NOMO-1 treated with dmso at 0.1 percent for 144 hours (cell line): ENCODE results near the gene MEIS2.
"Not testable (repeated sequence)": the region's sequence is repeated elsewhere in the genome, so short reads cannot be mapped to it uniquely, and the experiment has no call there.

Experiments used
- DNase-seq: peaks from one replicate; lab custom pipeline; 2025; ENCODE audit not compliant: unreplicated experiment; lab: John Stamatoyannopoulos, UW

MEIS2 gene

GRCh38 chr15:37010595-37010994 lies 89.8 kb downstream of the MEIS2 start:
- no peak for DNase-seq

DNA sequence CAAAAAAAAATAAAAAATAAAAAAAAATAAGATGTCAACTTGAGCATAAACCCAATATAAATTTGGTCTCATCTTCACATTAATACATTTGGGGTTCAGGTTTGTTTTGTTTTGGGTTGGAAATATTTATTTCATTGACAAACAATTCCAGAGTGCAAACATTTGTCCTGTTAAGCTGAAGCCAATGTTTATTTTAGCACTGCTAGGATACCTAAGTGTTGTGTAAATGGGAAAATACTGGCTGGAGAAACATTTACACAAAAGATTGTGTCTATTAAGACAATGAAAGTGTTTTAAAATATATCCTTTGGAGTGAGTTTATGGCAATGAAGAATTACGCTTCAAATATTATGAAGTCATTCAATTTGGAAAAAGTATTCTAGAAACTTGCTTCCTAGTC lies 91.1 kb downstream of the MEIS2 start:
- no peak for DNase-seq

DNA sequence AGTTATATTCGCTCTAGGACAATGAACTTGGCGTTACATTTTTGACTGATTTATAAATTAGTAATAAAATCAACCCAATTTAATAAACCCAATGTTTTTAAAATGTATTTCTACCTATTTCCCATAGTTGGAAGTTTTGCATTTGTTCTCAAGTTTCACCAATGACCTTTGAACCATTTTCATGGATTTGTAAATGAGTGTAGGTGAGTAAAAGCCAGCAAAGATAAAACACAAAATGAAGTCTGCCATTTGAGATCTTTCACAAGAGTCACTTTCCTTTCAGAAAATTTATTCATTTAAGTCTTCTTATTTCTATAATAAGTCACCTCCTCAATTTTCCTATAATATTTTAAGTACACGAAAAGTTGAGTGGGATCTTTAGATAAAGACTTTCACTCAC lies 92.1 kb downstream of the MEIS2 start:
- DNase-seq = no peak

DNA sequence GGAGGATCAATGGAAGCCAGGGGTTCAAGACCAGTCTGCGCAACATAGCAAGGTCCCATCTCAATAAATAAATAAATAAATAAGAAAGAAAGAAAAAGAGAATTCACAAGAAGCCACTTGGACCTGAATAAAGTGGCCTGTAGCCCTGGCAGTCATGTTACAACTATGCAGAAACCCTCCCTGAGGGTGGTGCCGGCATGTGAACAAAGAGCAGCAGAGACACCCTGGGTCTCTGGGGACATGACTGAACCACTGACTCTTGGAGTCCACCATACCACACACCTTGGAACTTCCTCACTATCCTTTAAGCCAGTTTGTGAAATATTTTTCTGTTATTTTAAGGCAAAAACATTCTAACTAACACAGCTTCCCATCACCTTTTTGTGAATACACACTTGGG lies 93.0 kb downstream of the MEIS2 start:
- DNase-seq = no peak

GRCh38 chr15:37004981-37005735 lies 95.2 kb downstream of the MEIS2 start:
- no peak for DNase-seq

- no peak for DNase-seq
Observed at GRCh38 chr15:37004373-37004869, 95.9 kb downstream of the MEIS2 start.

DNA sequence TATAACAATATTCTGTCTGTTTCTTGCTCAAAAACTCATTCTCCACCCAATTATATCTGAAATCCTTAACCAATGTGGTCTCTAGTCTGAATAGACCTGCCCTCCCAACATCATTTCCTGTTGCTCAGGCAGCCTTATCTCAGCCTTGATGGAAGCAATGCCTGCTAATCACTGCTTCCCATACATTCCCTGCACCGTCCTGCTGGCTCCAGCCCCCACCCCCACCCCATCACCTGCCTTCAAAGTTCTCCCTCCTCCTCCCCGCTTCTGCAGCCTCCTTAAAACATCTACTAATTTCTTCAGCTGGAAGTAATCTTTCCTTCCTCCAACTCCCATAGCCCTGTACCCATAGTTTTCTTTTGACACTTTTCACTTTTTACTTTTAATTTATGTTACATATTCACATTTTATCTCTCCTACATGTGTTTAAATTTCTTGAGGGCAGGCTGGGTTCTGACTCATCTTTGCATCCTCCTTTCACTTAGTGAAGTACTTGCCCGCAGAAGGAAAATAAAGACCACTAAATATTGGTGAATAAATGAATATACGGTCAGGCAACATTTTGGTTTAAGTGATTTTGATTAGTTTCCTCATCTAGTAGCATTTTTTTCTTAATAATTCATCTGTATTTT lies 98.2 kb downstream of the MEIS2 start:
- no peak for DNase-seq

GRCh38 chr15:37001417-37001816 lies 98.9 kb downstream of the MEIS2 start:
- DNase-seq = no peak

- no peak for DNase-seq
Observed at GRCh38 chr15:36999778-37000177, 100.6 kb downstream of the MEIS2 start.

- DNase-seq = no peak
Observed at GRCh38 chr15:36996538-36997181, 103.7 kb downstream of the MEIS2 start.

DNA sequence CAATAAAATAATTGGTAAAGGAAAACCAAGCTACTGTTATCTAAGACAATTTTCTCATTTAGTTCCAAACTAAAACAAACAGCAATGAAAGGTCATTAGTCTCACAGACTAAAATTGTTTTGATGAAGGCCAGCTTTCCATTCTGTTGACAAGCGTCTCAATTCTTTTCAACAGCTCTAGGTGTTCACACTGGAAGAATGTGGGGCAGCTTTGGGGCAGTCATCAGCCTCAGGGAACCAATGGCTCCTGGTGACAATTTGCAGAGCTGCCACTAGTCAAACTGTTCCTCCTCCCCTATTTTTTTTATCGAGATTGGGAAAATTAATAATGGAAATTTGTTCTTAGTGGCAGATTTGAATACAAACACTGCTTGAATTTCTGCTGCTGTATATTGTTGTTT lies 104.2 kb downstream of the MEIS2 start:
- no peak for DNase-seq

DNA sequence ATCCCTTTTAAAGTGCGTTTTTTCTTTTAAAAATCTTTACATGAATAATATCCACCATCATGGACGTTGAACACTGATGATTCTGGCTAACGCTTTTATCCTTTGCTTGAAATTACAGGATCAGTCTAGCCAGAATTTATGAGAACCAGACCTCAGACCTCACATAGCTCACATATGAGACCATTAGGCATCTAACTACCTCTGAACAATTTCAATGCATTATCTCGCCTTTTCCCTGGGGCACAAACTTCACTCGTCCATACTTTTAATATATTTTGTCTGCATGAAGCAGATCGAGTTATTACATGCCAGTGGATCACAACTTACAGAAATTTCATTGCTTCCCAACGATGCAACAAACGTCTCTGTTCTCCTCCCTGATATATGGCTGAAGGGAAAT lies 105.6 kb downstream of the MEIS2 start:
- no peak for DNase-seq

GRCh38 chr15:36992454-36992853 lies 107.9 kb downstream of the MEIS2 start:
- no peak for DNase-seq

- no peak for DNase-seq
Observed at GRCh38 chr15:36988947-36989346, 111.4 kb downstream of the MEIS2 start.

DNA sequence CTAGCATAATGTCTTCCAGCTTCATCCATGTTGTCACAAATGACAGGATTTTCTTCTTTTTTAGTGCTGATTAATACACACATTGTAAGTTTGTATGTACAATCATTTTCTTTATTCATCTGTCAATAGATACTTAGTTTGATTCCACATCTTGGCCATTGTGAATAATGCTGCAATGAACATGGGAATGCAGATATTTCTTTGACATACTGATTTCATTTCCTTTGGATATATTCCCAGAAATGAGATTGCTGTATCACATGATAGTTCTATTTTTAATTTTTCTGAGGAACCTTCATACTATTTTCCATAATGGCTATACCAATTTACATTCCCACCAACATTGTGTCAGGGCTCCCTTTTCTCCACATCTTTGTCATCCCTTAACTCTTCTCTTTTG lies 117.9 kb downstream of the MEIS2 start:
- no peak for DNase-seq

GRCh38 chr15:36980281-36980680 lies 120.1 kb downstream of the MEIS2 start:
- not testable (repeated sequence) for DNase-seq

GRCh38 chr15:36978625-36979024 lies 121.7 kb downstream of the MEIS2 start:
- no peak for DNase-seq

- no peak for DNase-seq
Observed at GRCh38 chr15:36978126-36978525, 122.2 kb downstream of the MEIS2 start.

DNA sequence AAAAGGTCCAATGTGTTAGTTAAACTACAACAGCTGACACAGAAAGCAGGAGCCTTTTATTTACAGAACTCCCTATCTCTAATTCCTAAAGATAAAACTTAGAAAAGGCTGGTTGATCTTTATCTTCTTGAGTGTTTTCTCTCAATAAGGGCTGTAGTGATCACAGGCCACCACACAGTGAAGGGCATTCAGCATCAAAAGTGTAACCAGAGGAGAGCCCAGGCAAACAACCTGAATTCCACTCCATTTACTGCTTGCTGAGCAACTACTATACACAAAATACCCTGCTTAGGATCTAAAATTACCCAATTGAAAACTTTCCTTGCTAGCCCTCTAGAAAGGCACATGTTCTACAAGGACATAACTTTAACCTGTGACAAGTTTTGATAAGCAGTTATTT lies 122.7 kb downstream of the MEIS2 start:
- no peak for DNase-seq

- DNase-seq = no peak
Observed at GRCh38 chr15:36972704-36973103, 127.6 kb downstream of the MEIS2 start.

GRCh38 chr15:36970522-36970921 lies 129.8 kb downstream of the MEIS2 start:
- no peak for DNase-seq

DNA sequence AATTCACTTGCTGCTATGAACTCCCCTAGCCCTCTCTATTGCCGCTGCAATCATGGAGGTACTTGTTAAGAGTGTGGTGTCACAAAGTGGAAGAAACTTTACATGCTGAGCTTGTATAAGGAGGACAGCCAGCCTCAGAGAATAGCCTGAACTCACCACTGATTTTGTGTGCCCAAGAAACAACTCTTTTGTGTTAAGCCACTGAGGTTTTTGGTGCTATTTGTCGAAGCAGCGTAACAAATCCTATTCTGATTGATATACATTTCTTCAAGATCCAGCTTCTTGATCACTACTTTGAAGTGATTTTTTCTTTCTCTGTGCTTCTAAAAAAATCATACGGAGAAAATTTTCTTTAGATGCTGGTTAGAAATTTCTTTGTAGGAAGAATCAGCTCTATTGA lies 132.4 kb downstream of the MEIS2 start:
- no peak for DNase-seq
